K562 (cell line): ENCODE measurements around the gene ST6GALNAC6. TPM values are rescaled to one million over a fixed set of nuclear protein-coding genes. Genes with fewer than 3 reads are reported as not detected.

ENCODE experiments used
- BMI1 ChIP-seq: fragments of 150-350 bp; IDR thresholded peaks from 2 replicates; pipeline ENCODE4 v1.6.1; 2014; ENCODE audit warnings: low read length
- DEAF1 ChIP-seq: fragments of 450-650 bp; formaldehyde crosslinking; IDR thresholded peaks from 2 replicates; pipeline ENCODE4 v1.4.0; 2020; ENCODE audit warnings: mild to moderate bottlenecking, moderate library complexity
- FOSL1 ChIP-seq: fragments of 200-800 bp; sonication (Bioruptor generic); conservative IDR thresholded peaks from 2 replicates; pipeline ENCODE4 v1.6.1; 2016; ENCODE audit warnings: missing genetic modification characterization, missing compliant biosample characterization
- FOXA1 ChIP-seq: fragments of 450-650 bp; IDR thresholded peaks from 2 replicates; pipeline ENCODE4 v1.6.1; 2016; ENCODE audit warnings: mild to moderate bottlenecking, borderline replicate concordance
- HMG20A ChIP-seq: fragments of 450-650 bp; formaldehyde crosslinking; conservative IDR thresholded peaks from 2 replicates; pipeline ENCODE4 v1.4.0; 2020; ENCODE audit warnings: mild to moderate bottlenecking, mixed read lengths
- LARP7 ChIP-seq: fragments of 450-650 bp; IDR thresholded peaks from 2 replicates; pipeline ENCODE4 v1.6.1; 2016
- MCM7 ChIP-seq, 2 experiments: fragments of 450-650 bp; IDR thresholded peaks; 2 replicates each; pipeline ENCODE4 v1.6.1; 2016 to 2018
- MYNN ChIP-seq, 2 experiments: sonication (generic); formaldehyde crosslinking in 1 of 2; IDR thresholded peaks; 2 replicates each; pipeline versions ENCODE4 v1.5.0 to v1.6.1; 2016 to 2020; ENCODE audit warnings: antibody characterized with exemption in 1 of 2, missing genetic modification reagents in 1 of 2
- PTRF ChIP-seq: fragments of 450-650 bp; IDR thresholded peaks from 2 replicates; pipeline ENCODE4 v1.6.1; 2016; ENCODE audit warnings: mild to moderate bottlenecking, missing genetic modification characterization, missing compliant biosample characterization
- RBM15 ChIP-seq: fragments of 200-400 bp; formaldehyde crosslinking; IDR thresholded peaks from 2 replicates; pipeline ENCODE4 v1.6.1; 2018; ENCODE audit warnings: mild to moderate bottlenecking, low read length, moderate library complexity; ENCODE audit not compliant: insufficient read depth
- STAT5B ChIP-seq: fragments of 250-450 bp; sonication (Bioruptor Pico); IDR thresholded peaks from 2 replicates; pipeline ENCODE4 v1.8.0; 2021; ENCODE audit warnings: mild to moderate bottlenecking, inconsistent platforms
- STAT6 ChIP-seq: sonication (generic); formaldehyde crosslinking; IDR thresholded peaks from 2 replicates; pipeline ENCODE4 v1.8.1; 2023; ENCODE audit warnings: mild to moderate bottlenecking, missing genetic modification reagents
- TBP ChIP-seq: optimal IDR thresholded peaks from 2 replicates; pipeline ENCODE3; 2011; ENCODE audit warnings: low read depth, low read length, improper control_type of control experiment
- TEAD2 ChIP-seq: fragments of 450-650 bp; IDR thresholded peaks from 2 replicates; pipeline ENCODE4 v1.6.1; 2016; ENCODE audit warnings: missing genetic modification characterization, control low read depth, missing compliant biosample characterization
- ZNF79 ChIP-seq: fragments of 250-450 bp; sonication (Bioruptor Pico); IDR thresholded peaks from 2 replicates; pipeline ENCODE4 v1.4.0; 2020; ENCODE audit warnings: low read depth, mild to moderate bottlenecking, moderate library complexity
- polyA plus RNA-seq, 8 experiments: library from polyadenylated mRNA; depleted of rRNA in 4 of 8; stranded (reverse) in 5 of 8; unstranded in 3 of 8; fragments of >200 nt; fragmentation: Nextera tagmentation in 2 of 8; fragmentation: Illumina TruSeq in 1 of 8; extraction: Ambion mirVana in 2 of 8; extraction: Trizol in 1 of 8; gene quantifications; 2 replicates each; pipeline versions ENCODE4 v1.2.1 to v1.2.3, GENCODE V29; 2011 to 2014; ENCODE audit warnings: inconsistent platforms in 1 of 8, missing spikeins in 1 of 8
- total RNA-seq, 7 experiments: library from RNA; depleted of rRNA in 6 of 7; stranded (reverse); fragments of >200 nt in 6 of 7; fragmentation: Illumina TruSeq in 2 of 7; extraction: Trizol in 2 of 7; gene quantifications; 2 replicates each; pipeline versions ENCODE4 v1.2.1 to v1.2.3, GENCODE V29; 2011 to 2021; ENCODE audit warnings: low replicate concordance in 1 of 7
- TF ChIP-seq, protein P1 (sequence below): sonication (generic); formaldehyde crosslinking; IDR thresholded peaks from 2 replicates; pipeline ENCODE4 v1.8.1; 2023; ENCODE audit warnings: mild to moderate bottlenecking, missing genetic modification reagents
- TF ChIP-seq, protein P2 (sequence below): sonication (generic); formaldehyde crosslinking; IDR thresholded peaks from 2 replicates; pipeline ENCODE4 v1.4.0; 2020; ENCODE audit warnings: mild to moderate bottlenecking, missing genetic modification reagents
- TF ChIP-seq, protein P3 (sequence below): fragments of 250-450 bp; sonication (Bioruptor Pico); IDR thresholded peaks from 2 replicates; pipeline ENCODE4 v1.4.0; 2020; ENCODE audit warnings: mild to moderate bottlenecking

ST6GALNAC6 gene
- total and polyA plus RNA-seq, 9 of the 15 experiments (the other 6 are each of a cell fraction or from before 2014, with no cell fraction given), result 0.13 to 23.0 (median 14.5) TPM

DNA sequence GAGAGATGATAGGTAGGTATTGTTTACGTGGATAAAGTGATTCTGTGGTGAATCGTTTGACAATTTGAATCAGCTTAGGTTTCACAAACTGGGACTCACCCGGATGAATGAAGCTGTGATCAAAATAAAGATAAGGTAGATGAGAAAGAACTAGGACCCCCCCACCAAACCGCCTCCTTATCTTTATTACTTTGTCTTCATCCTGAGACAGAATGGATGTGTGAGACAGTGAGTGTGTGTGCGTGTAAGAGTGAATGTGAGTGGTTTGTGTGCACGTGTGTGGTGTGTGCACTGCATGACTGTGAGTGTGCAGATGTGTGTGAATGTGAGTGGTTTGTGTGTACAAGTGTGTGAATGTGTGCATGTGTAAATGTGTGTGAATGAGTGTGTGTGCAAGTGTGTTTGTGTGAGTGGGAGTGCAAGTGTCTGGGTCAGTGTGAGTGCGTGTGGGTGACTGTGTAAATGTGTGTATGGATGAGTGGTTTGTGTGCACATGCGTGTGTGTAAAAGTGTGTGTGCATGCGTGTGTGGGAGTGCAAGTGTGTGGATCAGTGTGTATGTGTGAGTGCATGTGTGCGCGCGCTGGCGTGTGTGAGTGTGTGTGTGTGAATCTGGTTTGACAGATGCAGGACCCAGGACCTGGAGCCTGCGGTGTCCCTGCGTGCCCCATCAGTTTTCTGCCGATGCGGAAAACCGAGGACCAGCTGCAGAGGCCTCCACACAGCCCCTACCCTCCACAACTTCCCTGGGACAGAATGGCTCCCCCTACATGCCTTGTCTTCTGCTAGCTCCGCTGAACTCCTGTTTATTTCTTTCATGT, 33.5 kb downstream of the ST6GALNAC6 start (continued):
- no peak for TF ChIP-seq DEAF1 (CRISPR knock-in tag)
- no peak for TF ChIP-seq TEAD2 (tag)
- TF ChIP-seq LARP7, result peak; percentile 93
- no peak for TF ChIP-seq PTRF
- TF ChIP-seq STAT5B (CRISPR knock-in tag), result no peak
- TF ChIP-seq MCM7 (IDR thresholded peaks at IDR 0.05), result 0 out of 4 replicates have a peak, but pooled peaks of 1 of the 2 experiments have one; percentile 62
- no peak for TF ChIP-seq HMG20A (CRISPR knock-in tag)
- no peak for TF ChIP-seq ZNF79 (CRISPR knock-in tag)
- no peak for TF ChIP-seq TBP
- no peak for TF ChIP-seq BMI1
- TF ChIP-seq, protein P1, sequence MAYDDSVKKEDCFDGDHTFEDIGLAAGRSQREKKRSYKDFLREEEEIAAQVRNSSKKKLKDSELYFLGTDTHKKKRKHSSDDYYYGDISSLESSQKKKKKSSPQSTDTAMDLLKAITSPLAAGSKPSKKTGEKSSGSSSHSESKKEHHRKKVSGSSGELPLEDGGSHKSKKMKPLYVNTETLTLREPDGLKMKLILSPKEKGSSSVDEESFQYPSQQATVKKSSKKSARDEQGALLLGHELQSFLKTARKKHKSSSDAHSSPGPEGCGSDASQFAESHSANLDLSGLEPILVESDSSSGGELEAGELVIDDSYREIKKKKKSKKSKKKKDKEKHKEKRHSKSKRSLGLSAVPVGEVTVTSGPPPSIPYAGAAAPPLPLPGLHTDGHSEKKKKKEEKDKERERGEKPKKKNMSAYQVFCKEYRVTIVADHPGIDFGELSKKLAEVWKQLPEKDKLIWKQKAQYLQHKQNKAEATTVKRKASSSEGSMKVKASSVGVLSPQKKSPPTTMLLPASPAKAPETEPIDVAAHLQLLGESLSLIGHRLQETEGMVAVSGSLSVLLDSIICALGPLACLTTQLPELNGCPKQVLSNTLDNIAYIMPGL, result no peak
- TF ChIP-seq MYNN (IDR thresholded peaks at IDR 0.05), result peak; percentile 98
- TF ChIP-seq MYNN (CRISPR knock-in tag; IDR thresholded peaks at IDR 0.05), result no peak
- TF ChIP-seq, protein P2, sequence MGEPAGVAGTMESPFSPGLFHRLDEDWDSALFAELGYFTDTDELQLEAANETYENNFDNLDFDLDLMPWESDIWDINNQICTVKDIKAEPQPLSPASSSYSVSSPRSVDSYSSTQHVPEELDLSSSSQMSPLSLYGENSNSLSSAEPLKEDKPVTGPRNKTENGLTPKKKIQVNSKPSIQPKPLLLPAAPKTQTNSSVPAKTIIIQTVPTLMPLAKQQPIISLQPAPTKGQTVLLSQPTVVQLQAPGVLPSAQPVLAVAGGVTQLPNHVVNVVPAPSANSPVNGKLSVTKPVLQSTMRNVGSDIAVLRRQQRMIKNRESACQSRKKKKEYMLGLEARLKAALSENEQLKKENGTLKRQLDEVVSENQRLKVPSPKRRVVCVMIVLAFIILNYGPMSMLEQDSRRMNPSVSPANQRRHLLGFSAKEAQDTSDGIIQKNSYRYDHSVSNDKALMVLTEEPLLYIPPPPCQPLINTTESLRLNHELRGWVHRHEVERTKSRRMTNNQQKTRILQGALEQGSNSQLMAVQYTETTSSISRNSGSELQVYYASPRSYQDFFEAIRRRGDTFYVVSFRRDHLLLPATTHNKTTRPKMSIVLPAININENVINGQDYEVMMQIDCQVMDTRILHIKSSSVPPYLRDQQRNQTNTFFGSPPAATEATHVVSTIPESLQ (CRISPR knock-in tag), result no peak
- TF ChIP-seq, protein P3, sequence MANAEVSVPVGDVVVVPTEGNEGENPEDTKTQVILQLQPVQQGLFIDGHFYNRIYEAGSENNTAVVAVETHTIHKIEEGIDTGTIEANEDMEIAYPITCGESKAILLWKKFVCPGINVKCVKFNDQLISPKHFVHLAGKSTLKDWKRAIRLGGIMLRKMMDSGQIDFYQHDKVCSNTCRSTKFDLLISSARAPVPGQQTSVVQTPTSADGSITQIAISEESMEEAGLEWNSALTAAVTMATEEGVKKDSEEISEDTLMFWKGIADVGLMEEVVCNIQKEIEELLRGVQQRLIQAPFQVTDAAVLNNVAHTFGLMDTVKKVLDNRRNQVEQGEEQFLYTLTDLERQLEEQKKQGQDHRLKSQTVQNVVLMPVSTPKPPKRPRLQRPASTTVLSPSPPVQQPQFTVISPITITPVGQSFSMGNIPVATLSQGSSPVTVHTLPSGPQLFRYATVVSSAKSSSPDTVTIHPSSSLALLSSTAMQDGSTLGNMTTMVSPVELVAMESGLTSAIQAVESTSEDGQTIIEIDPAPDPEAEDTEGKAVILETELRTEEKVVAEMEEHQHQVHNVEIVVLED (CRISPR knock-in tag), result no peak
- no peak for TF ChIP-seq RBM15
- no peak for TF ChIP-seq STAT6
- TF ChIP-seq FOXA1, result no peak
- no peak for TF ChIP-seq FOSL1 (tag)
